MG63 (cell line): ENCODE measurements around the gene ADSS1. TPM values are rescaled to one million over a fixed set of nuclear protein-coding genes. Genes with fewer than 3 reads are reported as not detected.

Experiments used
- DNase-seq: peaks from one replicate; pipeline ENCODE4 v3.0.0-alpha.2; 2020
- H3K27me3 ChIP-seq: fragments of 250-450 bp; sonication (Bioruptor Pico); 2 replicates; pipeline ENCODE4 v1.5.1; 2020; ENCODE audit warnings: mild to moderate bottlenecking, moderate library complexity
- H3K36me3 ChIP-seq: fragments of 250-450 bp; sonication (Bioruptor Pico); 2 replicates; pipeline ENCODE4 v1.5.1; 2020; ENCODE audit warnings: mild to moderate bottlenecking, moderate library complexity
- H3K4me3 ChIP-seq: fragments of 250-450 bp; sonication (Bioruptor Pico); 2 replicates; pipeline ENCODE4 v1.5.1; 2020; ENCODE audit warnings: mild to moderate bottlenecking, moderate library complexity
- H3K9me3 ChIP-seq: fragments of 250-450 bp; sonication (Bioruptor Pico); 2 replicates; pipeline ENCODE4 v1.5.1; 2020; ENCODE audit warnings: mild to moderate bottlenecking, moderate library complexity
- total RNA-seq: library from RNA; depleted of rRNA; stranded (reverse); fragments of >200 nt; shearing (Covaris generic); gene quantifications from 2 replicates; pipeline ENCODE4 v1.2.3, GENCODE V29; 2014; ENCODE audit warnings: low replicate concordance

Gene ADSS1
- total RNA-seq, 1 experiment from 2014 or later, result 4.0 TPM

- Histone ChIP-seq H3K4me3 (no peak overlapping the region), H3K36me3 (peaks cover 6% of the 10 kb centered on the region), H3K9me3 (no peaks in the 10 kb centered on the region), H3K27me3 (no peaks in the 10 kb centered on the region)
- DNase-seq, result no peak
Measured at GRCh38 chr14:104694475-104694950, 29.5 kb upstream of the ADSS1 start.

GRCh38 chr14:104694991-104695659 is 28.9 kb upstream of the ADSS1 start:
- Histone ChIP-seq H3K36me3 (peaks cover 6% of the 10 kb centered on the region), H3K4me3 (no peak overlapping the region), H3K27me3 (no peaks in the 10 kb centered on the region), H3K9me3 (no peaks in the 10 kb centered on the region)
- no peak for DNase-seq

GRCh38 chr14:104695660-104696000 is 28.4 kb upstream of the ADSS1 start:
- Histone ChIP-seq H3K9me3 (no peaks in the 10 kb centered on the region), H3K36me3 (peaks cover 6% of the 10 kb centered on the region), H3K4me3 (no peak overlapping the region), H3K27me3 (no peaks in the 10 kb centered on the region)
- DNase-seq, result no peak

- Histone ChIP-seq H3K4me3 (no peak overlapping the region), H3K9me3 (no peaks in the 10 kb centered on the region), H3K27me3 (no peaks in the 10 kb centered on the region), H3K36me3 (peaks cover 4% of the 10 kb centered on the region)
- DNase-seq, result no peak
Measured at GRCh38 chr14:104696671-104697316, 27.2 kb upstream of the ADSS1 start.

GRCh38 chr14:104697317-104697703 is 26.7 kb upstream of the ADSS1 start:
- Histone ChIP-seq H3K36me3 (peaks cover 4% of the 10 kb centered on the region; the same call in 1 of the 2 replicates), H3K9me3 (no peaks in the 10 kb centered on the region), H3K27me3 (no peaks in the 10 kb centered on the region), H3K4me3 (no peak overlapping the region)
- no peak for DNase-seq

- Histone ChIP-seq H3K9me3 (no peaks in the 10 kb centered on the region), H3K4me3 (no peak overlapping the region), H3K36me3 (0 out of 2 replicates have a peak, but pooled peaks cover 4% of the 10 kb centered on the region), H3K27me3 (no peaks in the 10 kb centered on the region)
- DNase-seq, result no peak
Measured at GRCh38 chr14:104697892-104698583, 26.0 kb upstream of the ADSS1 start.

GRCh38 chr14:104698688-104699425 is 25.2 kb upstream of the ADSS1 start:
- 0 out of 2 replicates have a peak, but pooled peaks cover 4% of the 10 kb centered on the region for H3K36me3 ChIP-seq
- no peaks in the 10 kb centered on the region for H3K27me3 ChIP-seq
- H3K4me3 ChIP-seq, result no peak overlapping the region
- H3K9me3 ChIP-seq, result no peaks in the 10 kb centered on the region
- DNase-seq, result no peak

- no peak for DNase-seq
- Histone ChIP-seq H3K27me3 (no peaks in the 10 kb centered on the region), H3K36me3 (0 out of 2 replicates have a peak, but pooled peaks cover 4% of the 10 kb centered on the region), H3K9me3 (no peaks in the 10 kb centered on the region), H3K4me3 (no peak overlapping the region)
Measured at GRCh38 chr14:104699426-104699748, 24.6 kb upstream of the ADSS1 start.

- DNase-seq, result no peak
- peaks cover 4% of the 10 kb centered on the region; the same call in 1 of the 2 replicates for H3K36me3 ChIP-seq
- no peak overlapping the region for H3K4me3 ChIP-seq
Measured at GRCh38 chr14:104700225-104700651, 23.8 kb upstream of the ADSS1 start.

GRCh38 chr14:104700747-104701217 is 23.2 kb upstream of the ADSS1 start:
- Histone ChIP-seq H3K9me3 (no peaks in the 10 kb centered on the region), H3K27me3 (no peaks in the 10 kb centered on the region), H3K4me3 (no peak overlapping the region), H3K36me3 (peaks cover 4% of the 10 kb centered on the region; the same call in 1 of the 2 replicates)
- no peak for DNase-seq

More at GRCh38 chr14:104700225-104700651, 23.8 kb upstream of the ADSS1 start:
- no peaks in the 10 kb centered on the region for H3K9me3 ChIP-seq
- H3K27me3 ChIP-seq, result no peaks in the 10 kb centered on the region

GRCh38 chr14:104701383-104702076 is 22.5 kb upstream of the ADSS1 start:
- DNase-seq, result no peak
- Histone ChIP-seq H3K9me3 (no peaks in the 10 kb centered on the region), H3K36me3 (no peaks in the 10 kb centered on the region; the same call in 1 of the 2 replicates), H3K27me3 (no peaks in the 10 kb centered on the region), H3K4me3 (no peak overlapping the region)

GRCh38 chr14:104702106-104702505 is 21.9 kb upstream of the ADSS1 start:
- Histone ChIP-seq H3K36me3 (no peaks in the 10 kb centered on the region; the same call in 1 of the 2 replicates), H3K27me3 (no peaks in the 10 kb centered on the region), H3K9me3 (no peaks in the 10 kb centered on the region), H3K4me3 (no peak overlapping the region)
- DNase-seq, result no peak

GRCh38 chr14:104702673-104703072 is 21.4 kb upstream of the ADSS1 start:
- H3K9me3 ChIP-seq, result no peaks in the 10 kb centered on the region
- H3K27me3 ChIP-seq, result no peaks in the 10 kb centered on the region
- H3K4me3 ChIP-seq, result no peak overlapping the region
- H3K36me3 ChIP-seq, result no peaks in the 10 kb centered on the region; the same call in 1 of the 2 replicates
- DNase-seq, result no peak

GRCh38 chr14:104703269-104703668 is 20.8 kb upstream of the ADSS1 start:
- Histone ChIP-seq H3K9me3 (no peaks in the 10 kb centered on the region), H3K36me3 (no peaks in the 10 kb centered on the region; the same call in 1 of the 2 replicates), H3K4me3 (no peak overlapping the region), H3K27me3 (no peaks in the 10 kb centered on the region)
- DNase-seq, result no peak

GRCh38 chr14:104704252-104704651 is 19.8 kb upstream of the ADSS1 start:
- H3K36me3 ChIP-seq, result peaks cover 2% of the 10 kb centered on the region; the same call in 1 of the 2 replicates

More at GRCh38 chr14:104704252-104704651, 19.8 kb upstream of the ADSS1 start:
- H3K9me3 ChIP-seq, result no peaks in the 10 kb centered on the region
- H3K4me3 ChIP-seq, result no peak overlapping the region
- H3K27me3 ChIP-seq, result no peaks in the 10 kb centered on the region
- DNase-seq, result no peak
